Mesenchymal stem cell (in vitro differentiated cells and primary cell): ENCODE measurements around the gene TMEM202.

Experiments used
- DNase-seq: peaks from one replicate; pipeline ENCODE4 v3.0.0-alpha.2; 2013
- H2AFZ ChIP-seq: one replicate; pipeline ENCODE4 v1.6.1; 2013; ENCODE audit warnings: low read depth, mild to moderate bottlenecking, control low read depth, inconsistent platforms, low read length, moderate library complexity
- H2AK5ac ChIP-seq: 2 replicates; pipeline ENCODE4 v1.6.1; 2013; ENCODE audit warnings: low read length, moderate library complexity, mild to moderate bottlenecking, inconsistent platforms; ENCODE audit not compliant: severe bottlenecking
- H2BK120ac ChIP-seq: one replicate; pipeline ENCODE4 v1.6.1; 2013; ENCODE audit warnings: low read depth, mild to moderate bottlenecking, inconsistent platforms, low read length, moderate library complexity
- H2BK12ac ChIP-seq, 2 experiments: one replicate each; pipeline ENCODE4 v1.6.1; 2013; ENCODE audit warnings: inconsistent platforms in 2 of 2, low read length in 2 of 2, mild to moderate bottlenecking in 2 of 2, moderate library complexity in 2 of 2, control low read depth in 1 of 2
- H2BK15ac ChIP-seq: one replicate; pipeline ENCODE4 v1.6.1; 2013; ENCODE audit warnings: mild to moderate bottlenecking, low read depth, inconsistent platforms; ENCODE audit not compliant: poor library complexity, severe bottlenecking
- H2BK5ac ChIP-seq: 2 replicates; pipeline ENCODE4 v1.6.1; 2013; ENCODE audit warnings: low read depth, mild to moderate bottlenecking, low read length, control low read depth, inconsistent platforms; ENCODE audit not compliant: poor library complexity, severe bottlenecking
- H3K14ac ChIP-seq, 2 experiments: one replicate each; pipeline ENCODE4 v1.6.1; 2013; ENCODE audit warnings: inconsistent platforms in 2 of 2, low read length in 2 of 2, control low read depth in 1 of 2, mild to moderate bottlenecking in 1 of 2, moderate library complexity in 1 of 2
- H3K18ac ChIP-seq, 2 experiments: one replicate each; pipeline ENCODE4 v1.6.1; 2013; ENCODE audit warnings: inconsistent platforms in 2 of 2, low read length in 2 of 2, control low read depth in 1 of 2, low read depth in 1 of 2, mild to moderate bottlenecking in 1 of 2
- H3K23ac ChIP-seq, 2 experiments: one replicate each; pipeline ENCODE4 v1.6.1; 2013; ENCODE audit warnings: inconsistent platforms in 2 of 2, low read length in 2 of 2, mild to moderate bottlenecking in 2 of 2, moderate library complexity in 2 of 2, control low read depth in 1 of 2
- H3K27ac ChIP-seq: 2 replicates; pipeline ENCODE4 v1.5.1; 2013; ENCODE audit warnings: mild to moderate bottlenecking, moderate library complexity, low read length, control low read depth, inconsistent platforms; ENCODE audit not compliant: poor library complexity, severe bottlenecking
- H3K27me3 ChIP-seq, 2 experiments: 2 replicates each; pipeline versions ENCODE4 v1.6.1 to v1.7.0; 2013; ENCODE audit warnings: low read length in 2 of 2, mild to moderate bottlenecking in 2 of 2, moderate library complexity in 2 of 2, control low read depth in 1 of 2, inconsistent platforms in 1 of 2; ENCODE audit not compliant: control insufficient read depth in 1 of 2, insufficient read depth in 1 of 2
- H3K36me3 ChIP-seq, 2 experiments: 2 replicates each; pipeline versions ENCODE4 v1.6.1 to v1.7.0; 2013; ENCODE audit warnings: low read length in 2 of 2, control low read depth in 1 of 2, inconsistent platforms in 1 of 2, low read depth in 1 of 2, mild to moderate bottlenecking in 1 of 2; ENCODE audit not compliant: insufficient read depth in 2 of 2, control insufficient read depth in 1 of 2
- H3K4ac ChIP-seq, 2 experiments: one replicate each; pipeline ENCODE4 v1.6.1; 2013; ENCODE audit warnings: inconsistent platforms in 2 of 2, low read length in 2 of 2, mild to moderate bottlenecking in 2 of 2, moderate library complexity in 2 of 2, control low read depth in 1 of 2, low read depth in 1 of 2
- H3K4me1 ChIP-seq: 2 replicates; pipeline ENCODE4 v1.6.1; 2013; ENCODE audit warnings: low read depth, low read length, control low read depth; ENCODE audit not compliant: control insufficient read depth, insufficient read depth
- H3K4me2 ChIP-seq: 2 replicates; pipeline ENCODE4 v1.6.1; 2013; ENCODE audit warnings: low read length, mild to moderate bottlenecking, inconsistent platforms; ENCODE audit not compliant: poor library complexity, severe bottlenecking
- H3K4me3 ChIP-seq, 2 experiments: 2 replicates each; pipeline versions ENCODE4 v1.5.1 to v1.7.0; 2013; ENCODE audit warnings: low read length in 2 of 2, mild to moderate bottlenecking in 2 of 2, control low read depth in 1 of 2, low read depth in 1 of 2; ENCODE audit not compliant: insufficient read depth in 1 of 2
- H3K79me1 ChIP-seq: replicated peaks from 2 replicates; pipeline ENCODE4 v1.6.1; 2013; ENCODE audit warnings: mild to moderate bottlenecking, control low read depth, low read length, inconsistent platforms; ENCODE audit not compliant: poor library complexity, severe bottlenecking
- H3K9ac ChIP-seq: 2 replicates; pipeline ENCODE4 v1.7.0; 2013; ENCODE audit warnings: mild to moderate bottlenecking, low read length, moderate library complexity
- H3K9me3 ChIP-seq: 2 replicates; pipeline ENCODE4 v1.7.0; 2013; ENCODE audit warnings: mild to moderate bottlenecking, low read length; ENCODE audit not compliant: control insufficient read depth
- H4K8ac ChIP-seq: one replicate; pipeline ENCODE4 v1.6.1; 2013; ENCODE audit warnings: inconsistent platforms, mild to moderate bottlenecking, low read length, moderate library complexity
- H4K91ac ChIP-seq: one replicate; pipeline ENCODE4 v1.6.1; 2013; ENCODE audit warnings: mild to moderate bottlenecking, low read length, inconsistent platforms
- WGBS: methylation state at CpG from one replicate; pipeline ENCODE4 v1.1.7; 2013; ENCODE audit warnings: mixed read lengths; 5-methylcytosine and 5-hydroxymethylcytosine counted together

Gene TMEM202

GRCh38 chr15:72404841-72405240 lies 6.7 kb downstream of the TMEM202 start:
- H3K4ac ChIP-seq, result no peak overlapping the region
- no peaks in the 10 kb centered on the region for H3K4me1 ChIP-seq
- no peaks in the 10 kb centered on the region for H3K9me3 ChIP-seq
- no peak overlapping the region for H3K18ac ChIP-seq
- H3K14ac ChIP-seq, result no peak overlapping the region
- no peak overlapping the region for H2AK5ac ChIP-seq
- no peak overlapping the region for H3K9ac ChIP-seq
- no peak overlapping the region for H2BK120ac ChIP-seq
- H3K36me3 ChIP-seq, result no peaks in the 10 kb centered on the region
- no peak overlapping the region for H4K91ac ChIP-seq
- no peak overlapping the region for H2BK15ac ChIP-seq
- H3K4me2 ChIP-seq, result no peak overlapping the region
- H3K23ac ChIP-seq, result no peak overlapping the region
- H2BK12ac ChIP-seq, result no peak overlapping the region
- no peak overlapping the region for H3K4me3 ChIP-seq
- no peak overlapping the region for H2BK5ac ChIP-seq
- no peak overlapping the region for H2AFZ ChIP-seq
- peaks cover 59 to 64% of the 10 kb centered on the region in 2 experiments for H3K27me3 ChIP-seq
- no peak overlapping the region for H4K8ac ChIP-seq
- no peak overlapping the region for H3K27ac ChIP-seq
- DNase-seq, result no peak
- no peaks in the 10 kb centered on the region for H3K79me1 ChIP-seq

GRCh38 chr15:72406936-72407335 lies 8.8 kb downstream of the TMEM202 start:
- Histone ChIP-seq H3K18ac (no peak overlapping the region), H3K36me3 (no peaks in the 10 kb centered on the region), H3K9ac (no peak overlapping the region), H2BK15ac (no peak overlapping the region), H3K9me3 (peaks cover 5% of the 10 kb centered on the region), H3K23ac (no peak overlapping the region), H3K4me2 (no peak overlapping the region), H3K79me1 (no peaks in the 10 kb centered on the region), H4K8ac (no peak overlapping the region), H4K91ac (no peak overlapping the region), H3K14ac (no peak overlapping the region), H3K27ac (no peak overlapping the region), H3K4ac (no peak overlapping the region), H2BK12ac (no peak overlapping the region), H2BK120ac (no peak overlapping the region), H2BK5ac (no peak overlapping the region), H2AFZ (no peak overlapping the region), H3K27me3 (peaks cover 52 to 66% of the 10 kb centered on the region in 2 experiments), H3K4me1 (no peaks in the 10 kb centered on the region), H2AK5ac (no peak overlapping the region), H3K4me3 (no peak overlapping the region)
- WGBS, result 72% methylated on average over 3 of the region's 3 CpGs
- no peak for DNase-seq

GRCh38 chr15:72411111-72411510 lies 13.0 kb downstream of the TMEM202 start:
- Histone ChIP-seq H3K14ac (no peak overlapping the region), H2BK15ac (no peak overlapping the region), H3K23ac (no peak overlapping the region), H3K9ac (no peak overlapping the region), H4K8ac (no peak overlapping the region), H3K27me3 (peaks cover 22 to 37% of the 10 kb centered on the region in 2 experiments), H3K9me3 (peaks cover 5% of the 10 kb centered on the region), H3K27ac (no peak overlapping the region), H3K4me2 (no peak overlapping the region), H2AK5ac (no peak overlapping the region), H2AFZ (no peak overlapping the region), H3K79me1 (no peaks in the 10 kb centered on the region), H2BK120ac (no peak overlapping the region), H3K4ac (no peak overlapping the region), H2BK12ac (no peak overlapping the region), H2BK5ac (no peak overlapping the region), H3K4me1 (no peaks in the 10 kb centered on the region), H3K36me3 (no peaks in the 10 kb centered on the region), H3K4me3 (no peak overlapping the region), H3K18ac (no peak overlapping the region), H4K91ac (no peak overlapping the region)
- DNase-seq, result no peak
- WGBS, result 75% methylated on average over 5 of the region's 5 CpGs

GRCh38 chr15:72411544-72411943 lies 13.4 kb downstream of the TMEM202 start:
- H2BK12ac ChIP-seq, result no peak overlapping the region
- H4K8ac ChIP-seq, result no peak overlapping the region
- H3K27me3 ChIP-seq, result peaks cover 19 to 33% of the 10 kb centered on the region in 2 experiments
- no peak overlapping the region for H3K14ac ChIP-seq
- no peak overlapping the region for H3K18ac ChIP-seq
- no peaks in the 10 kb centered on the region for H3K36me3 ChIP-seq
- H4K91ac ChIP-seq, result no peak overlapping the region
- no peak overlapping the region for H2AK5ac ChIP-seq
- no peak overlapping the region for H3K4ac ChIP-seq
- no CpG with 5 or more reads among the region's 1 CpG for WGBS
- H2BK120ac ChIP-seq, result no peak overlapping the region
- H3K4me2 ChIP-seq, result no peak overlapping the region
- H3K9me3 ChIP-seq, result peaks cover 5% of the 10 kb centered on the region
- no peak overlapping the region for H2BK5ac ChIP-seq
- H3K4me3 ChIP-seq, result no peak overlapping the region
- no peaks in the 10 kb centered on the region for H3K79me1 ChIP-seq
- no peaks in the 10 kb centered on the region for H3K4me1 ChIP-seq
- H3K27ac ChIP-seq, result no peak overlapping the region
- H2AFZ ChIP-seq, result no peak overlapping the region
- H3K9ac ChIP-seq, result no peak overlapping the region
- DNase-seq, result no peak
- no peak overlapping the region for H2BK15ac ChIP-seq
- H3K23ac ChIP-seq, result no peak overlapping the region
